ENCODE measurements around the gene FDX2. TPM values are rescaled to one million over a fixed set of nuclear protein-coding genes. Genes with fewer than 3 reads are reported as not detected.

Gene FDX2
- total and polyA plus RNA-seq, 2 experiments from 2014 or later = 28.7 to 35.0 TPM

GRCh38 chr19:10309423-10309822 lies 6.4 kb downstream of the FDX2 start, which contains the start of gene ZGLP1:
Gene ZGLP1, minus strand, starts transcription at chr19:10309815.
- no peaks in the 10 kb centered on the region for H3K4me1 ChIP-seq (ENCODE audit: insufficient read depth)
- H3K27ac ChIP-seq (ENCODE audit: low read depth) = no peak within 1 kb of the TSS
- Mint-ChIP-seq H3K4me1 (no peaks in the 10 kb centered on the region; the same call in 1 of the 3 replicates), H3K9me3 (no peaks in the 10 kb centered on the region), H3K4me3 (no peak within 1 kb of the TSS; the same call in 2 of the 3 replicates), H3K27me3 (ENCODE audit: insufficient read depth, low read depth, poor library complexity) (peaks cover 17% of the 10 kb centered on the region), H3K27ac (no peak within 1 kb of the TSS), H3K36me3 (ENCODE audit: low read depth) (peaks cover 7% of the 10 kb centered on the region)
- H3K27me3 ChIP-seq (ENCODE audit: insufficient read depth) = no peaks in the 10 kb centered on the region
- TF ChIP-seq POLR2AphosphoS5 (IDR thresholded peaks at IDR 0.05; ENCODE audit: low read depth) = no peak
- TF ChIP-seq EZH2 (IDR thresholded peaks at IDR 0.05; ENCODE audit: low read depth, unreplicated experiment) = no peak
- no peak for TF ChIP-seq REST (IDR thresholded peaks at IDR 0.05; ENCODE audit: unreplicated experiment)
- TF ChIP-seq NANOG (IDR thresholded peaks at IDR 0.05; ENCODE audit: borderline replicate concordance) = no peak
- TF ChIP-seq JUNB (IDR thresholded peaks at IDR 0.05; ENCODE audit: unreplicated experiment) = no peak
- TF ChIP-seq CREB1 (CRISPR knock-in tag; IDR thresholded peaks at IDR 0.05; ENCODE audit: low read depth) = no peak
- no peak for TF ChIP-seq EZH2phosphoT487 (IDR thresholded peaks at IDR 0.05; ENCODE audit: unreplicated experiment)
- TF ChIP-seq ZNF331 (CRISPR knock-in tag; IDR thresholded peaks at IDR 0.05; ENCODE audit: low read depth) = no peak
- no peak for TF ChIP-seq ETS1 (IDR thresholded peaks at IDR 0.05)
- TF ChIP-seq STAT1 (IDR thresholded peaks at IDR 0.05; ENCODE audit: unreplicated experiment) = no peak
- H3F3A ChIP-seq (replicated peaks; ENCODE audit: low read depth) = no peaks in the 10 kb centered on the region
- no peak for DNase-seq (ENCODE audit: low spot score)
- H3K4me3 ChIP-seq = no peak within 1 kb of the TSS
- ATAC-seq = no peak
- H3K4me2 ChIP-seq = no peak within 1 kb of the TSS
- no peak within 1 kb of the TSS for H2AFZ ChIP-seq
- H4K20me1 ChIP-seq (replicated peaks; ENCODE audit: insufficient read depth) = no peaks in the 10 kb centered on the region
- no peaks in the 10 kb centered on the region for H3K9me2 ChIP-seq (ENCODE audit: insufficient read depth)
- H3K79me2 ChIP-seq (replicated peaks; ENCODE audit: insufficient read depth) = peaks cover under 1% of the 10 kb centered on the region; the same call in 1 of the 2 replicates
- H3K36me3 ChIP-seq (ENCODE audit: insufficient read depth) = no peaks in the 10 kb centered on the region

GRCh38 chr19:10306327-10306726 lies 9.5 kb downstream of the FDX2 start:
- H2AFZ ChIP-seq = no peak overlapping the region
- no peaks in the 10 kb centered on the region for H3K4me1 ChIP-seq (ENCODE audit: insufficient read depth)
- H3K4me2 ChIP-seq = no peak overlapping the region
- no peaks in the 10 kb centered on the region for H3K36me3 Mint-ChIP-seq (ENCODE audit: low read depth)
- no peaks in the 10 kb centered on the region for H4K20me1 ChIP-seq (replicated peaks; ENCODE audit: insufficient read depth)
- no peaks in the 10 kb centered on the region for H3K36me3 ChIP-seq (ENCODE audit: insufficient read depth)
- no peak overlapping the region for H3K27ac Mint-ChIP-seq
- H3K79me2 ChIP-seq (replicated peaks; ENCODE audit: insufficient read depth) = no peaks in the 10 kb centered on the region
- DNase-seq (ENCODE audit: low spot score) (no peak), ATAC-seq (no peak)
- H3K27ac ChIP-seq (ENCODE audit: low read depth) = no peak overlapping the region
- H3K4me3 Mint-ChIP-seq = no peak overlapping the region
- no peaks in the 10 kb centered on the region for H3F3A ChIP-seq (replicated peaks; ENCODE audit: low read depth)
- no peaks in the 10 kb centered on the region for H3K27me3 ChIP-seq (ENCODE audit: insufficient read depth)
- no peaks in the 10 kb centered on the region for H3K9me2 ChIP-seq (ENCODE audit: insufficient read depth)
- no peaks in the 10 kb centered on the region for H3K4me1 Mint-ChIP-seq
- H3K27me3 Mint-ChIP-seq (ENCODE audit: insufficient read depth, low read depth, poor library complexity) = peaks cover 21% of the 10 kb centered on the region
- no peak overlapping the region for H3K4me3 ChIP-seq
- H3K9me3 Mint-ChIP-seq = no peaks in the 10 kb centered on the region
- no peak for TF ChIP-seq STAT1 (IDR thresholded peaks at IDR 0.05; ENCODE audit: unreplicated experiment)
- TF ChIP-seq REST (IDR thresholded peaks at IDR 0.05; ENCODE audit: unreplicated experiment) = no peak
- TF ChIP-seq EZH2phosphoT487 (IDR thresholded peaks at IDR 0.05; ENCODE audit: unreplicated experiment) = no peak
- TF ChIP-seq ZNF114 (CRISPR knock-in tag; IDR thresholded peaks at IDR 0.05) = no peak
